Mesenchymal stem cell (in vitro differentiated cells and primary cell): ENCODE data around the gene CD8A.

ENCODE experiments used
- DNase-seq: peaks from one replicate; pipeline ENCODE4 v3.0.0-alpha.2; 2013
- H2AFZ ChIP-seq: one replicate; pipeline ENCODE4 v1.6.1; 2013; ENCODE audit warnings: low read depth, mild to moderate bottlenecking, control low read depth, inconsistent platforms, low read length, moderate library complexity
- H2AK5ac ChIP-seq: 2 replicates; pipeline ENCODE4 v1.6.1; 2013; ENCODE audit warnings: low read length, moderate library complexity, mild to moderate bottlenecking, inconsistent platforms; ENCODE audit not compliant: severe bottlenecking
- H2BK120ac ChIP-seq: one replicate; pipeline ENCODE4 v1.6.1; 2013; ENCODE audit warnings: low read depth, mild to moderate bottlenecking, inconsistent platforms, low read length, moderate library complexity
- H2BK12ac ChIP-seq, 2 experiments: one replicate each; pipeline ENCODE4 v1.6.1; 2013; ENCODE audit warnings: inconsistent platforms in 2 of 2, low read length in 2 of 2, mild to moderate bottlenecking in 2 of 2, moderate library complexity in 2 of 2, control low read depth in 1 of 2
- H2BK15ac ChIP-seq: one replicate; pipeline ENCODE4 v1.6.1; 2013; ENCODE audit warnings: mild to moderate bottlenecking, low read depth, inconsistent platforms; ENCODE audit not compliant: poor library complexity, severe bottlenecking
- H2BK5ac ChIP-seq: 2 replicates; pipeline ENCODE4 v1.6.1; 2013; ENCODE audit warnings: low read depth, mild to moderate bottlenecking, low read length, control low read depth, inconsistent platforms; ENCODE audit not compliant: poor library complexity, severe bottlenecking
- H3K14ac ChIP-seq, 2 experiments: one replicate each; pipeline ENCODE4 v1.6.1; 2013; ENCODE audit warnings: inconsistent platforms in 2 of 2, low read length in 2 of 2, control low read depth in 1 of 2, mild to moderate bottlenecking in 1 of 2, moderate library complexity in 1 of 2
- H3K18ac ChIP-seq, 2 experiments: one replicate each; pipeline ENCODE4 v1.6.1; 2013; ENCODE audit warnings: inconsistent platforms in 2 of 2, low read length in 2 of 2, control low read depth in 1 of 2, low read depth in 1 of 2, mild to moderate bottlenecking in 1 of 2
- H3K23ac ChIP-seq, 2 experiments: one replicate each; pipeline ENCODE4 v1.6.1; 2013; ENCODE audit warnings: inconsistent platforms in 2 of 2, low read length in 2 of 2, mild to moderate bottlenecking in 2 of 2, moderate library complexity in 2 of 2, control low read depth in 1 of 2
- H3K27ac ChIP-seq: 2 replicates; pipeline ENCODE4 v1.5.1; 2013; ENCODE audit warnings: mild to moderate bottlenecking, moderate library complexity, low read length, control low read depth, inconsistent platforms; ENCODE audit not compliant: poor library complexity, severe bottlenecking
- H3K27me3 ChIP-seq, 2 experiments: 2 replicates each; pipeline versions ENCODE4 v1.6.1 to v1.7.0; 2013; ENCODE audit warnings: low read length in 2 of 2, mild to moderate bottlenecking in 2 of 2, moderate library complexity in 2 of 2, control low read depth in 1 of 2, inconsistent platforms in 1 of 2; ENCODE audit not compliant: control insufficient read depth in 1 of 2, insufficient read depth in 1 of 2
- H3K36me3 ChIP-seq, 2 experiments: 2 replicates each; pipeline versions ENCODE4 v1.6.1 to v1.7.0; 2013; ENCODE audit warnings: low read length in 2 of 2, control low read depth in 1 of 2, inconsistent platforms in 1 of 2, low read depth in 1 of 2, mild to moderate bottlenecking in 1 of 2; ENCODE audit not compliant: insufficient read depth in 2 of 2, control insufficient read depth in 1 of 2
- H3K4ac ChIP-seq, 2 experiments: one replicate each; pipeline ENCODE4 v1.6.1; 2013; ENCODE audit warnings: inconsistent platforms in 2 of 2, low read length in 2 of 2, mild to moderate bottlenecking in 2 of 2, moderate library complexity in 2 of 2, control low read depth in 1 of 2, low read depth in 1 of 2
- H3K4me1 ChIP-seq: 2 replicates; pipeline ENCODE4 v1.6.1; 2013; ENCODE audit warnings: low read depth, low read length, control low read depth; ENCODE audit not compliant: control insufficient read depth, insufficient read depth
- H3K4me2 ChIP-seq: 2 replicates; pipeline ENCODE4 v1.6.1; 2013; ENCODE audit warnings: low read length, mild to moderate bottlenecking, inconsistent platforms; ENCODE audit not compliant: poor library complexity, severe bottlenecking
- H3K4me3 ChIP-seq, 2 experiments: 2 replicates each; pipeline versions ENCODE4 v1.5.1 to v1.7.0; 2013; ENCODE audit warnings: low read length in 2 of 2, mild to moderate bottlenecking in 2 of 2, control low read depth in 1 of 2, low read depth in 1 of 2; ENCODE audit not compliant: insufficient read depth in 1 of 2
- H3K79me1 ChIP-seq: replicated peaks from 2 replicates; pipeline ENCODE4 v1.6.1; 2013; ENCODE audit warnings: mild to moderate bottlenecking, control low read depth, low read length, inconsistent platforms; ENCODE audit not compliant: poor library complexity, severe bottlenecking
- H3K9ac ChIP-seq: 2 replicates; pipeline ENCODE4 v1.7.0; 2013; ENCODE audit warnings: mild to moderate bottlenecking, low read length, moderate library complexity
- H3K9me3 ChIP-seq: 2 replicates; pipeline ENCODE4 v1.7.0; 2013; ENCODE audit warnings: mild to moderate bottlenecking, low read length; ENCODE audit not compliant: control insufficient read depth
- H4K8ac ChIP-seq: one replicate; pipeline ENCODE4 v1.6.1; 2013; ENCODE audit warnings: inconsistent platforms, mild to moderate bottlenecking, low read length, moderate library complexity
- H4K91ac ChIP-seq: one replicate; pipeline ENCODE4 v1.6.1; 2013; ENCODE audit warnings: mild to moderate bottlenecking, low read length, inconsistent platforms
- WGBS: methylation state at CpG from one replicate; pipeline ENCODE4 v1.1.7; 2013; ENCODE audit warnings: mixed read lengths; 5-methylcytosine and 5-hydroxymethylcytosine counted together

CD8A gene

DNA sequence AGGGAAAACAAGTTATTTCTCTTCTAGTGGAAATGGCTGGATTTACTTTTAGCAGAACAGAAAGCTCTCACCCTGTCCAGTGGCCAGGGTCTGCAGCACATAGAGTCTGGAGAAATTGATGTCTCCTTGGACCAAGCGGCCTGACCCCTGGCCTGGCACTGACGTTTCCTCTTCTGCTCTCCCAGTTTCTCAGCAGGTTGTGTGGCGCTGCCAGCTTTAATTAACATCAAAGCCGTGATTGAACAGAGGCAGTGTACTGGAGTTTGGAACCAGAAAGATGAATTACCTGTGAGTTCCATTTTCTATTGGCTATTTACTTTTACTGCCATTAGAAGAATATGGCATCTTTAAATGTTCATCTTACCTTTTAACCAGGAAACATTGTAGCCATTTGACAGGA lies 20.9 kb downstream of the CD8A start:
- no peak overlapping the region for H3K27ac ChIP-seq
- DNase-seq, result no peak
- H3K18ac ChIP-seq, result no peak overlapping the region
- no peak overlapping the region for H2AFZ ChIP-seq
- H2BK120ac ChIP-seq, result no peak overlapping the region
- H4K8ac ChIP-seq, result no peak overlapping the region
- no peak overlapping the region for H3K23ac ChIP-seq
- no peak overlapping the region for H2BK5ac ChIP-seq
- peaks cover 18% of the 10 kb centered on the region for H3K79me1 ChIP-seq
- H3K4me2 ChIP-seq, result no peak overlapping the region
- 100% methylated on average over 2 of the region's 4 CpGs for WGBS
- H3K4me1 ChIP-seq, result peaks cover 2% of the 10 kb centered on the region
- H3K14ac ChIP-seq, result no peak overlapping the region
- no peak overlapping the region for H3K4me3 ChIP-seq
- H4K91ac ChIP-seq, result no peak overlapping the region
- no peak overlapping the region for H3K9ac ChIP-seq
- no peak overlapping the region for H2AK5ac ChIP-seq
- no peaks in the 10 kb centered on the region for H3K9me3 ChIP-seq
- H2BK15ac ChIP-seq, result no peak overlapping the region
- H3K27me3 ChIP-seq, result no peaks in the 10 kb centered on the region
- no peak overlapping the region for H2BK12ac ChIP-seq
- H3K36me3 ChIP-seq, result peaks cover 21 to 74% of the 10 kb centered on the region in 2 experiments
- H3K4ac ChIP-seq, result no peak overlapping the region

DNA sequence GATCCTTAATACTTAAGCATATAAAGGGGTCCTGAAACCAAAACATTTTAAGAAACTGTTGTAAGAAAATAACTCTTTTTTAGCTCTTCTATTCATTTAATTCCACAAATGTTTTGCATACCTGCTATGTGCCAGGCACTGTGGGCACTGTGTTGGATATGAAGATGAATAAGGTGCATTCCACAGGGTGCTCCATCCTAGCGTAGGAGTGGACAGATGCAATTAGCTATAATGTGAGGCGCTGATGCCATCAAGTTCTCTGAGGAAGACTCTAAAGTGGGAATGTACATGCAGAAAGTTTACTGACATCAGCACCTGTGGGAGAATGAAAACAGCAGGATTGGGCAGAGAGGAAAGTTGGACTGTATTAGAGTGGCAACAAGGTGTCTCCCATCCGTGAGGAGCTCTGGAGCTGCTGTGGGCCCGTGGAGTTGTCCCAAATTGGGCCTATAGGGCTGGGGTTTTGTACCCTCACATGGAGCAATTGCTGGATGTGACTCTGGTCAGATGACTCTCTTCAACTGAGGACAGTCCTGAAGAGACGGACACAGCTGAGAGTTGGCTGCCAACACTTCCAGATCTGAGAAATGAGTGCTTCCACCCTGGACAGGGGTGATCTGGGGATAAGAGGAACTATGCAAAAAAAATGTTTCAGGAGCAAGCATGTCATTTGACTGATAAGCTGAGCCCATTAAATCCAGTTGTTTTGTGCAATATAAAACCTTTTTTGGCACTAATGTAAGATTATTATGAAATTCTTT lies 22.3 kb downstream of the CD8A start:
- no peak overlapping the region for H2BK12ac ChIP-seq
- no peak overlapping the region for H3K4ac ChIP-seq
- 98% methylated on average over 5 of the region's 5 CpGs for WGBS
- no peaks in the 10 kb centered on the region for H3K9me3 ChIP-seq
- no peak overlapping the region for H2AK5ac ChIP-seq
- no peak overlapping the region for H3K23ac ChIP-seq
- H4K91ac ChIP-seq, result no peak overlapping the region
- no peak overlapping the region for H3K14ac ChIP-seq
- no peak overlapping the region for H3K4me3 ChIP-seq
- H3K18ac ChIP-seq, result no peak overlapping the region
- DNase-seq, result no peak
- H2BK5ac ChIP-seq, result no peak overlapping the region
- no peak overlapping the region for H2AFZ ChIP-seq
- no peak overlapping the region for H3K9ac ChIP-seq
- no peak overlapping the region for H3K4me2 ChIP-seq
- peaks cover 21% of the 10 kb centered on the region for H3K79me1 ChIP-seq
- peaks cover 2% of the 10 kb centered on the region for H3K4me1 ChIP-seq
- no peak overlapping the region for H4K8ac ChIP-seq
- H3K36me3 ChIP-seq, result peaks cover 21 to 59% of the 10 kb centered on the region in 2 experiments
- no peak overlapping the region for H2BK15ac ChIP-seq
- no peak overlapping the region for H3K27ac ChIP-seq
- no peaks in the 10 kb centered on the region for H3K27me3 ChIP-seq
- no peak overlapping the region for H2BK120ac ChIP-seq

DNA sequence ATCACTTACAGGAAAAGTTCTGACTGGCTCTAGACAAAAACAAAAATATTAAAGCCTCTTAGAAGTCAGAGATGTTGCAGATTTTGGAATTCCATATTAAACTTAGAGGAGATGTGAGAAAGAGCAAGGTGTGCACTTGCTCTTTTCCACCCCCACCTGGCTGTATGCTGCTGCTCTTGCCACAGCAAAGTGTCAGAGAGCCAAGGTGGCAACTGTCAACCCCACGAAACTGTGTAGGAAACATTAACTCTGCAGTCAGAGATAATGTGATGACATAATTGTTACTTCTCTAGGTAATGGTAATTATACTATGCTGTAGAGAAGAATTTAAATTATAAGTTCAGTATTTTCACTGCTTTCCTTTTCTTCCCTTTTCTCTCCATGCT lies 25.4 kb downstream of the CD8A start:
- H3K9ac ChIP-seq, result no peak overlapping the region

DNA sequence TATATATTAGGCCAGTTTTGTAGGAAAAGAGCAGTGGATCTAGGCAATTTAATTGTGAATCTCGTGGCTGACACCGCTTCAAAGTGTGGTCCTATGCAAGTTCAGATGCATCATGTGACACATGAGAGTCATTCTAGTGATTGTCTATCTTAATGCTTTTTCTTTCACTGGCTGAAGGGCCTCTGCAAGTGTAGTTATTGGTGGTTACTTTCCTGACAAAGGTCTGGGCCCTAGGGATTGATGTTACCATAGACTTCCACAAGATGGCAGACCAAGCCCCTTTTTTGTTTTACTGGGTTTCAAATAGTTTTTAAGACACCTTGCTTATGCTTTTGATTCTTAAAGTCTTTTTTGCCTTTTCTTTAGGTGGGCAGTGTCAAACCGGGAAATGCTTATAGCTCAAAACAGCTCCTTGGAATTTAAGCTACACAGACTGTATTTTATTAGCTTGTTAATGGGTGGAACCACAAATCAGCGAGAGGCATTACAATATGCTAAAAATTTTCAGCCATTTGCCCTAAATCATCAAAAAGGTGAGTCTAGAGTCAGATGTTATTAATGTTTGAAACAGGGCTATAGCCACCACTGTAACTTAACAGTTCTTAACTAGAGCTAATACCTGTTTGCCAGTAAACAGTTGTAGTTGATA lies 25.9 kb downstream of the CD8A start:
- WGBS, result 30% methylated on average over 2 of the region's 4 CpGs
- Histone ChIP-seq H4K8ac (no peak overlapping the region), H2BK12ac (no peak overlapping the region), H2BK120ac (no peak overlapping the region), H3K23ac (no peak overlapping the region), H3K14ac (no peak overlapping the region), H3K4me1 (no peaks in the 10 kb centered on the region), H3K9ac (no peak overlapping the region), H3K79me1 (peaks cover 27% of the 10 kb centered on the region), H2AFZ (no peak overlapping the region), H3K4me3 (no peak overlapping the region), H3K9me3 (no peaks in the 10 kb centered on the region), H3K4ac (no peak overlapping the region), H3K27ac (no peak overlapping the region), H3K4me2 (no peak overlapping the region), H2AK5ac (no peak overlapping the region), H2BK5ac (no peak overlapping the region), H3K18ac (no peak overlapping the region), H3K36me3 (peaks cover 10 to 38% of the 10 kb centered on the region in 2 experiments), H4K91ac (no peak overlapping the region), H2BK15ac (no peak overlapping the region), H3K27me3 (no peaks in the 10 kb centered on the region)
- DNase-seq, result peak; percentile 63

More for the DNA sequence above, 25.4 kb downstream of the CD8A start:
- Histone ChIP-seq H4K8ac (no peak overlapping the region), H3K9me3 (no peaks in the 10 kb centered on the region), H2BK15ac (no peak overlapping the region), H3K27ac (no peak overlapping the region), H2BK120ac (no peak overlapping the region), H3K4ac (no peak overlapping the region), H2AFZ (no peak overlapping the region), H2AK5ac (no peak overlapping the region), H3K23ac (no peak overlapping the region), H3K36me3 (peaks cover 10 to 41% of the 10 kb centered on the region in 2 experiments), H3K14ac (no peak overlapping the region), H3K4me2 (no peak overlapping the region), H3K27me3 (no peaks in the 10 kb centered on the region), H3K4me1 (no peaks in the 10 kb centered on the region), H3K79me1 (peaks cover 29% of the 10 kb centered on the region), H3K18ac (no peak overlapping the region), H2BK5ac (no peak overlapping the region), H4K91ac (no peak overlapping the region), H3K4me3 (no peak overlapping the region), H2BK12ac (no peak overlapping the region)
- no CpG with 5 or more reads among the region's 1 CpG for WGBS
- DNase-seq, result no peak
